ENCODE results near the gene SPOCK3.
A peak's percentile ranks its signal among the peaks of the same experiment; 100 is the strongest.
"Not testable (repeated sequence)": the region's sequence is repeated elsewhere in the genome, so short reads cannot be mapped to it uniquely, and the experiment has no call there.

The SPOCK3 gene

GRCh38 chr4:167234316-167234881 is at the start of gene SPOCK3:
TSS of gene SPOCK3 (minus strand) at chr4:167234494.
- peak within 1 kb of the TSS; percentile 80 for H3K4me3 Mint-ChIP-seq
- DNase-seq (ENCODE audit: low spot score), result peak; percentile 4
- peaks cover 9% of the 10 kb centered on the region for H3K4me1 Mint-ChIP-seq (ENCODE audit: low read depth)
- no peaks in the 10 kb centered on the region for H3K36me3 Mint-ChIP-seq (ENCODE audit: low read depth)
- H3K27me3 Mint-ChIP-seq (ENCODE audit: low read depth), result peaks cover 30% of the 10 kb centered on the region
- no peaks in the 10 kb centered on the region for H3K9me3 Mint-ChIP-seq
- H3K27ac Mint-ChIP-seq, result no peak within 1 kb of the TSS

DNA sequence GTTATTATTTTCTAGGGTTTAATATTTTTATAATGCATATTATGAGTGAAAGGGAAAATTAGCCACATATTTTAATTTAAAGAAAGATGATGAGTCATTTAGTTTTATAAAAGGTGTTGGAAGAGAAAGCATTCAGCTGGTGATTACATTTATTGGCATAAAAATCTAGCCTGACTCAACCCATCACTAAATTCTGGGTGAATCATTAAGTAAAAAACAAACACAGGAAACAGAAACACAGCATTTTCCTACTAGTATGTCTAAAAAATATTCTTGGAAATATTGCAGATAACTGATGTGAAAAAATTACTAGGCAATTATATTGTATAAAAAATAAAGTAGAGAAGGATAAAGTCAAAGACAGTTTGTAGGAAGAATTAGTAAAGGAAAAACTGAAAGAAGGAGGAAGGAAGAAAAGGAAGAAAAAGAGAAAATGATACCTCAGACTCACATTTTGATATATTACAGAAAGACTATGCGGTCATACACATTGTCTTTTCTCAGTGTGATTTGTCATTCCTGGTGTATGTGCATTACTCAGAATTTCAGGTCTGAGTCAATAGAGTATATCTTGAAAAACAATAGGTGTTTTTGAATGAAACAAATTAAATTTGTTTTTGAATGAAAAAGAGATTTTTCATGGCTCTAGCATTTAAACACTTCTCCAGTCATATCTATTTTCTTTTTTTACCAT is 48.0 kb upstream of the SPOCK3 start:
- Mint-ChIP-seq H3K4me1 (ENCODE audit: low read depth) (no peaks in the 10 kb centered on the region), H3K27me3 (ENCODE audit: low read depth) (no peaks in the 10 kb centered on the region), H3K36me3 (ENCODE audit: low read depth) (no peaks in the 10 kb centered on the region), H3K4me3 (no peak overlapping the region), H3K9me3 (peaks cover 7% of the 10 kb centered on the region), H3K27ac (no peak overlapping the region)
- no peak for DNase-seq (ENCODE audit: low spot score)

DNA sequence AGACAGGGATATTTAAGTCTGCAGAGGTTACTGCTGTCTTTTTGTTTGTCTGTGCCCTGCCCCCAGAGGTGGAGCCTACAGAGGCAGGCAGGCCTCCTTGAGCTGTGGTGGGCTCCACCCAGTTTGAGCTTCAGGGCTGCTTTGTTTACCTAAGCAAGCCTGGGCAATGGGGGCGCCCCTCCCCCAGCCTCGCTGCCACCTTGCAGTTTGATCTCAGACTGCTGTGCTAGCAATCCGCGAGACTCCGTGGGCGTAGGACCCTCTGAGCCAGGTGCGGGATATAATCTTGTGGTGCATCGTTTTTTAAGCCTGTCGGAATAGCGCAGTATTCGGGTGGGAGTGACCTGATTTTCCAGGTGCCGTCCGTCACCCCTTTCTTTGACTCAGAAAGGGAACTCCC is 47.3 kb upstream of the SPOCK3 start:
- H3K27me3 Mint-ChIP-seq (ENCODE audit: low read depth); H3K27ac Mint-ChIP-seq; H3K4me3 Mint-ChIP-seq; H3K36me3 Mint-ChIP-seq (ENCODE audit: low read depth); H3K4me1 Mint-ChIP-seq (ENCODE audit: low read depth); DNase-seq (ENCODE audit: low spot score); H3K9me3 Mint-ChIP-seq: not testable (repeated sequence)

- no peak for DNase-seq (ENCODE audit: low spot score)
- Mint-ChIP-seq H3K9me3 (no peaks in the 10 kb centered on the region), H3K27me3 (ENCODE audit: low read depth) (no peaks in the 10 kb centered on the region), H3K27ac (no peak overlapping the region), H3K4me3 (no peak overlapping the region), H3K4me1 (ENCODE audit: low read depth) (no peaks in the 10 kb centered on the region), H3K36me3 (ENCODE audit: low read depth) (no peaks in the 10 kb centered on the region)
These were observed 40.1 kb upstream of the SPOCK3 start for GRCh38 chr4:167274351-167274750.

DNA sequence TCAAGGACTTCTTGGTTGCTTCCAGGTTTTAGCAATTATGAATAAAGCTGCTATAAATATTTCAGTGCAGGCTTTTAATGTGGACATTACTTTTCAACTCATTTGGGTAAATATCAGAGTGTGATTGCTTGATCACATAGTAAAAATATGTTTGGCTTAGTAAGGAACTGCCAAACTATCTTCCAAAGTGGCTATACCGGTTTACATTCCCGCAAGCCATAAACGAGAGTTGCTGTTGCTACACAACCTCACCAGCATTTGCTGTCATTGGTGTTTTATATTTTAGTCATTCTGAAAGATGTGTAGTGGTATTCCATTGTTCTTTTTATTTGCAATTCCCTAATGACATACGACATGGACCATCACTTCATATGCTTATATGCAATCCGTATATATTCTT is 30.9 kb upstream of the SPOCK3 start:
- no peaks in the 10 kb centered on the region for H3K36me3 Mint-ChIP-seq (ENCODE audit: low read depth)
- H3K4me1 Mint-ChIP-seq (ENCODE audit: low read depth), result no peaks in the 10 kb centered on the region
- H3K9me3 Mint-ChIP-seq, result peaks cover 9% of the 10 kb centered on the region

DNA sequence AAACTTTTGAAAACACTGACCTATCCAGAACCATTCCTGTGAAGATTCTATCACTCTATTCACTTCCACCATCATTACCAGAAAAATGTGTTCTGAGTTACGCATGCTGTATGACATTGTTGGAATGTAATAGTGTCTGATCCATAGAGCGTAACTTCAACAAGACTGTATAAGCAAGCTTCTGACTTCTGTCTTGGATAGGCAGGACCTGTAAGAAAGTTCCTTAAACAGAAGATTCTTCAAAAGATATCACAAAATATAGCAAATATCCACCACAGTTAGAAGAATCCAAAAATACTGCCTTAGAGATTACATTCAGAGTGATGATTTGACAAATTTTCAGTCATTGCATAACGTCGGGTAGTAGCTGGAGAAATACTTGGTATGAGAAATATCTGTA is 14.0 kb upstream of the SPOCK3 start:
- Mint-ChIP-seq H3K27ac (no peak overlapping the region), H3K36me3 (ENCODE audit: low read depth) (no peaks in the 10 kb centered on the region), H3K4me1 (ENCODE audit: low read depth) (no peaks in the 10 kb centered on the region), H3K4me3 (no peak overlapping the region), H3K27me3 (ENCODE audit: low read depth) (no peaks in the 10 kb centered on the region), H3K9me3 (peaks cover 6% of the 10 kb centered on the region)
- DNase-seq (ENCODE audit: low spot score), result no peak

More for the DNA sequence above, 30.9 kb upstream of the SPOCK3 start:
- H3K27ac Mint-ChIP-seq, result no peak overlapping the region
- no peaks in the 10 kb centered on the region for H3K27me3 Mint-ChIP-seq (ENCODE audit: low read depth)
- H3K4me3 Mint-ChIP-seq, result no peak overlapping the region
- no peak for DNase-seq (ENCODE audit: low spot score)

DNA sequence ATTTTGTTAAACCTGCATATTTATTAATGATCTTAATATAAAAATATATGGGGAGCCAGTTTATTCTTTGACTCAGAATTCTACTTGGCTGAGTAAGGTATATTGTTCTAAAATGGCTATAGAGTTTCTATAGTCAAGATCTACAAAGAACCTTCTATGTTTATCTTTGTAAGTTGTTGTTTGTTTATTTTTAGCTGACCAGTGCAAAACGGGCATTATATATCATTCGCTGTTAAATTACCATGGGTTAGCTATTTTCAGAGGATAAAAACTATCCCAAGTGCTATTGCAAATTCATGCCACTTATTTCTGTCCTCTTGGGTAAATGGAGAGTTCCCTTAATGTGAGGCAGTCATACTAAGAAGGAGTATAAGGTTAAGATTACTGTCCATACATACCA is 5.3 kb upstream of the SPOCK3 start:
- Mint-ChIP-seq H3K4me3 (no peak overlapping the region), H3K36me3 (ENCODE audit: low read depth) (no peaks in the 10 kb centered on the region), H3K9me3 (no peaks in the 10 kb centered on the region), H3K27me3 (ENCODE audit: low read depth) (peaks cover 10% of the 10 kb centered on the region), H3K27ac (no peak overlapping the region), H3K4me1 (ENCODE audit: low read depth) (peaks cover 4% of the 10 kb centered on the region)
- DNase-seq (ENCODE audit: low spot score), result no peak

DNA sequence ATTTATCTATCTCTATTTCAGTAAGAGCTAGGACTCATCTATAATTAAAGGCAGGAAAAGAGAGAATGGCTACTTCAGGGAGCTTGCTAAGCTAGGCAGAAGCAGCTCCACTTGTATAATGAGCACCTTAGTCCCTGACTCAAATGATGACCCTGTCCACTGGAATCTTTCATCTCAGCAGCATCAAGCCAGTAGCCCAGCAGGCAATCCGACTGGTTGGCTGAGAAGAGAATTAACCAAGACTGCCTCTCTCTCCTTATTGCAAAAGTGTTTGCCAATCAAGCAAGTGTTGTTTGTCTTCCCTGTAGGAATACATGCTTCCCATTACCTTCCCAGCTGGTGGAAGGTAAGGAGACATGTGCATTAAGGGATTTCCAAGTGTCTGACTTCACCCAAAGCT is 3.9 kb upstream of the SPOCK3 start:
- DNase-seq (ENCODE audit: low spot score), result no peak
- Mint-ChIP-seq H3K27me3 (ENCODE audit: low read depth) (peaks cover 22% of the 10 kb centered on the region), H3K27ac (no peak overlapping the region), H3K4me1 (ENCODE audit: low read depth) (peaks cover 9% of the 10 kb centered on the region), H3K36me3 (ENCODE audit: low read depth) (no peaks in the 10 kb centered on the region), H3K4me3 (no peak overlapping the region), H3K9me3 (no peaks in the 10 kb centered on the region)

GRCh38 chr4:167233685-167234315 is 494 bp downstream of the SPOCK3 start:
- Mint-ChIP-seq H3K36me3 (ENCODE audit: low read depth) (no peaks in the 10 kb centered on the region), H3K9me3 (no peaks in the 10 kb centered on the region), H3K27me3 (ENCODE audit: low read depth) (peaks cover 30% of the 10 kb centered on the region), H3K27ac (no peak overlapping the region), H3K4me1 (ENCODE audit: low read depth) (peaks cover 9% of the 10 kb centered on the region), H3K4me3 (peak overlapping the region; percentile 80)
- peak; percentile 10 for DNase-seq (ENCODE audit: low spot score)

GRCh38 chr4:167232805-167233684 is 1.2 kb downstream of the SPOCK3 start:
- DNase-seq (ENCODE audit: low spot score), result no peak
- Mint-ChIP-seq H3K9me3 (no peaks in the 10 kb centered on the region), H3K36me3 (ENCODE audit: low read depth) (no peaks in the 10 kb centered on the region), H3K4me1 (ENCODE audit: low read depth) (peaks cover 9% of the 10 kb centered on the region), H3K27me3 (ENCODE audit: low read depth) (peaks cover 30% of the 10 kb centered on the region), H3K27ac (no peak overlapping the region), H3K4me3 (peak overlapping the region; percentile 80)

GRCh38 chr4:167230744-167231143 is 3.5 kb downstream of the SPOCK3 start:
- no peaks in the 10 kb centered on the region for H3K9me3 Mint-ChIP-seq
- H3K4me3 Mint-ChIP-seq, result no peak overlapping the region
- no peaks in the 10 kb centered on the region for H3K36me3 Mint-ChIP-seq (ENCODE audit: low read depth)
- no peak overlapping the region for H3K27ac Mint-ChIP-seq
- no peak for DNase-seq (ENCODE audit: low spot score)
- H3K4me1 Mint-ChIP-seq (ENCODE audit: low read depth), result peaks cover 9% of the 10 kb centered on the region
- peaks cover 30% of the 10 kb centered on the region for H3K27me3 Mint-ChIP-seq (ENCODE audit: low read depth)

DNA sequence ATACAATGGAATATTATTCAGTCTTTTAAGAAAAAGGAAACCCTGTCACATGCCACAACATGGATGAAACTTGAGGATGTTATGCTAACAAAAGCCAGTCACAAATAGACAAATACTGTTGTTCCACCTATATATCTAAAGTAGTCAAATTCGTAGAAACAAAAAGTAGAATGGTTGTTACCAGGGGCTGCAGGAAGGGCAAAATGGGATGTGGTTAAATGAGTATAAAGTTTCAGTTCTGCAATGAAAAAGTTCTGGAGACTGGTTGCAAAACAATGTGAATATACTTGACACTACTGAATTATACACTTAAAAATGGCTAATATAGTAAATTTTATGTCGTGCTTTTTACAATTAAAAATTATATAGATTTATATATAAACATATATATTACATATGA is 12.2 kb downstream of the SPOCK3 start:
- Mint-ChIP-seq H3K27ac (no peak overlapping the region), H3K9me3 (no peaks in the 10 kb centered on the region), H3K27me3 (ENCODE audit: low read depth) (no peaks in the 10 kb centered on the region), H3K4me3 (no peak overlapping the region), H3K36me3 (ENCODE audit: low read depth) (no peaks in the 10 kb centered on the region), H3K4me1 (ENCODE audit: low read depth) (no peaks in the 10 kb centered on the region)
- DNase-seq (ENCODE audit: low spot score), result no peak

GRCh38 chr4:167221084-167221483 is 13.2 kb downstream of the SPOCK3 start:
- Mint-ChIP-seq H3K4me3 (no peak overlapping the region), H3K4me1 (ENCODE audit: low read depth) (no peaks in the 10 kb centered on the region), H3K36me3 (ENCODE audit: low read depth) (no peaks in the 10 kb centered on the region), H3K27ac (no peak overlapping the region), H3K27me3 (ENCODE audit: low read depth) (no peaks in the 10 kb centered on the region), H3K9me3 (no peaks in the 10 kb centered on the region)
- DNase-seq (ENCODE audit: low spot score), result no peak
